Progenitor cell of endocrine pancreas (in vitro differentiated cells): ENCODE measurements around the gene TCF12. TPM values are rescaled to one million over a fixed set of nuclear protein-coding genes. Genes with fewer than 3 reads are reported as not detected.

ENCODE experiments used
- DNase-seq: peaks from one replicate; pipeline ENCODE4 v3.0.0; 2021; ENCODE audit warnings: low spot score; ENCODE audit not compliant: unreplicated experiment
- H3K27ac Mint-ChIP-seq: 2 replicates; pipeline ENCODE4 v1.8.0; 2021; ENCODE audit warnings: mild to moderate bottlenecking, moderate library complexity, mixed read lengths
- H3K27me3 Mint-ChIP-seq: 2 replicates; pipeline ENCODE4 v1.8.0; 2021; ENCODE audit warnings: mixed read lengths
- H3K36me3 Mint-ChIP-seq: 2 replicates; pipeline ENCODE4 v1.8.0; 2022; ENCODE audit warnings: mixed read lengths; ENCODE audit not compliant: insufficient read depth
- H3K4me1 Mint-ChIP-seq: 2 replicates; pipeline ENCODE4 v1.8.0; 2021; ENCODE audit warnings: low read depth, mixed read lengths
- H3K4me3 Mint-ChIP-seq: 2 replicates; pipeline ENCODE4 v1.8.0; 2021; ENCODE audit warnings: low read depth, mild to moderate bottlenecking, moderate library complexity, mixed read lengths
- H3K9me3 Mint-ChIP-seq: 2 replicates; pipeline ENCODE4 v1.8.0; 2021; ENCODE audit warnings: low read depth, mixed read lengths
- total RNA-seq: library from RNA; stranded (reverse); gene quantifications from 2 replicates; pipeline ENCODE4 v1.2.1, GENCODE V29; 2021
- TF ChIP-seq, protein P1 (sequence below): fragments of 200-600 bp; sonication (generic); IDR thresholded peaks from one replicate; pipeline ENCODE4 v1.5.0; 2021; ENCODE audit warnings: antibody characterized with exemption, mild to moderate bottlenecking; ENCODE audit not compliant: unreplicated experiment

The TCF12 gene
- total RNA-seq, 1 donor from 2014 or later: 164 TPM

DNA sequence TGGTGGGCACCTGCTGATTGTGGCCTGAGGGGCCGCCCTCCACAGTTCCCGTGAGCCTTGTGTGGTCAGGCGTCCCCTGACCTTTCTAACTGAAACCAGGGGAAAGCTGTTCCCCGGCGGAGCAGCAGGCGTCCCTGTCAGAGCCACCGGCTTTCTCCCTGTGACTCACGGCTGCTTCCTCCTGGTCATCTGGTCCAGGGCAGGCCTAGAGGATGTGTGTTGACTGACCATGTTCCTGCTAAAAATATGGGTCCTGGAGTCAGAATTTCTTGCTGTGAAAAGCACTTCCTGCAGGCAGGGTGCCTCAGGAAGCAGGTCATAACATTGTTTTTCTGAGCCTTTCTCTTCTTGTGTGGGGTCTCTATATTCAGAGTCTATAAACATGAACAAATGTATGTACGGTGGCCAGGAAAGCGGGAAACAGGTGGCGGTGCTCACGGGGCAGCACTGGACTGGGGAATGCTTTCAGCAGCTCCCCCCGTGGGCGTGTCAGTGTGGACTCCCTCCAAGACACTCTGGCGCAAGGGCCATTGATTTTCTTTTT is 419.5 kb downstream of the TCF12 start:
- Mint-ChIP-seq H3K27ac (peak overlapping the region; percentile 69), H3K4me3 (no peak overlapping the region), H3K9me3 (no peaks in the 10 kb centered on the region), H3K4me1 (peaks cover 21% of the 10 kb centered on the region), H3K36me3 (no peaks in the 10 kb centered on the region), H3K27me3 (peaks cover 4% of the 10 kb centered on the region)
- TF ChIP-seq, protein P1, sequence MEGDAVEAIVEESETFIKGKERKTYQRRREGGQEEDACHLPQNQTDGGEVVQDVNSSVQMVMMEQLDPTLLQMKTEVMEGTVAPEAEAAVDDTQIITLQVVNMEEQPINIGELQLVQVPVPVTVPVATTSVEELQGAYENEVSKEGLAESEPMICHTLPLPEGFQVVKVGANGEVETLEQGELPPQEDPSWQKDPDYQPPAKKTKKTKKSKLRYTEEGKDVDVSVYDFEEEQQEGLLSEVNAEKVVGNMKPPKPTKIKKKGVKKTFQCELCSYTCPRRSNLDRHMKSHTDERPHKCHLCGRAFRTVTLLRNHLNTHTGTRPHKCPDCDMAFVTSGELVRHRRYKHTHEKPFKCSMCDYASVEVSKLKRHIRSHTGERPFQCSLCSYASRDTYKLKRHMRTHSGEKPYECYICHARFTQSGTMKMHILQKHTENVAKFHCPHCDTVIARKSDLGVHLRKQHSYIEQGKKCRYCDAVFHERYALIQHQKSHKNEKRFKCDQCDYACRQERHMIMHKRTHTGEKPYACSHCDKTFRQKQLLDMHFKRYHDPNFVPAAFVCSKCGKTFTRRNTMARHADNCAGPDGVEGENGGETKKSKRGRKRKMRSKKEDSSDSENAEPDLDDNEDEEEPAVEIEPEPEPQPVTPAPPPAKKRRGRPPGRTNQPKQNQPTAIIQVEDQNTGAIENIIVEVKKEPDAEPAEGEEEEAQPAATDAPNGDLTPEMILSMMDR: peak; percentile 13
- no peak for DNase-seq

DNA sequence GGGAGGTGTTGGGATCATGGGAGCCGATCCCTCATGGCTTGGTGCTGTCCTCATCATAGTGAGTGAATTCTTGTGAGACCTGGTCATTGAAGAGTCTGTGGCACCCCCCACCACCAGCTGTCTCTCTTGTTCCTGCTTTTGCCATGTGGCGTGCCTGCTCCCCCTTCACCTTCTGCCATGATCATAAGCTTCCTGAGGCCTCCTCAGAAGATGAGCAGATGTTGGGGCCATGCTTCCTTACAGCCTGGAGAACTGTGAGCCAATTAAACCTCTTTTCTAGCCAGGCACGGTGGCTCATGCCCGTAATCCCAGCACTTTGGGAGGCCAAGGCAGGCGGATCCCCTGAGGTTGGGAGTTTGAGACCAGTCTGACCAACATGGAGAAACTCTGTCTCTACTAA is 420.9 kb downstream of the TCF12 start:
- no peak overlapping the region for H3K4me3 Mint-ChIP-seq
- no peak overlapping the region for H3K27ac Mint-ChIP-seq
- peaks cover 3% of the 10 kb centered on the region for H3K27me3 Mint-ChIP-seq
- no peaks in the 10 kb centered on the region for H3K36me3 Mint-ChIP-seq
- TF ChIP-seq, protein P1: no peak
- H3K9me3 Mint-ChIP-seq: no peaks in the 10 kb centered on the region
- DNase-seq: no peak
- peaks cover 22% of the 10 kb centered on the region for H3K4me1 Mint-ChIP-seq

Other genes starting within 250 kb of the TCF12 start
- gene ZNF280D, start 185.1 kb upstream of the TCF12 start, total RNA-seq: 26.9 and 29.7 TPM in 2 replicates